PC-3 (cell line): ENCODE data around the gene TFF2. TPM values are rescaled to one million over a fixed set of nuclear protein-coding genes. Genes with fewer than 3 reads are reported as not detected.
A peak's percentile ranks its signal among the peaks of the same experiment; 100 is the strongest.

Experiments
- ATAC-seq: fragments of 200-7000 bp; cut with Tn5 transposase; 2 replicates; pipeline ENCODE4 v1.9.1; 2020; ENCODE audit warnings: mild to moderate bottlenecking, moderate library complexity
- BruUV-seq: library from RNA; stranded (reverse); fragments of 400-500 nt; replicated peaks from 2 replicates; lab custom pipeline; 2021; lab: Mats Ljungman, UMichigan
- CTCF ChIA-PET: fragments of 300-600 bp; sonication (Branson Sonifier 250); formaldehyde crosslinking; loops from one replicate; lab custom pipeline; 2022; ENCODE audit warnings: antibody characterized with exemption; lab: Charles Lee
- POLR2A ChIA-PET: fragments of 300-600 bp; sonication (Branson Sonifier 250); formaldehyde crosslinking; loops from one replicate; lab custom pipeline; 2022; ENCODE audit warnings: antibody characterized with exemption; ENCODE audit not compliant: unreplicated experiment; lab: Charles Lee
- DNase-seq: peaks from one replicate; pipeline ENCODE4 v3.0.0-alpha.2; 2015
- H2AFZ ChIP-seq: fragments of 300-600 bp; sonication (generic); 2 replicates; pipeline ENCODE4 v1.6.0; 2016; ENCODE audit warnings: antibody characterized with exemption, low read length
- H3F3A ChIP-seq: fragments of 300-600 bp; sonication (generic); one replicate; pipeline ENCODE4 v1.6.0; 2017; ENCODE audit warnings: antibody characterized with exemption, low read length, control low read depth, mild to moderate bottlenecking; ENCODE audit not compliant: unreplicated experiment
- H3K27ac ChIP-seq: fragments of 300-600 bp; sonication (generic); 2 replicates; pipeline ENCODE4 v1.5.1; 2016; ENCODE audit warnings: mild to moderate bottlenecking, low read length
- H3K27me3 ChIP-seq: fragments of 300-600 bp; sonication (generic); 2 replicates; pipeline ENCODE4 v1.6.1; 2016; ENCODE audit warnings: low read length, mixed read lengths
- H3K36me3 ChIP-seq: fragments of 300-600 bp; sonication (generic); 2 replicates; pipeline ENCODE4 v1.6.1; 2016; ENCODE audit warnings: low read depth, mixed run types, low read length, mixed read lengths
- H3K4me1 ChIP-seq: fragments of 300-600 bp; sonication (generic); 2 replicates; pipeline ENCODE4 v1.5.1; 2016; ENCODE audit warnings: low read length; ENCODE audit not compliant: insufficient read depth
- H3K4me2 ChIP-seq: fragments of 300-600 bp; sonication (generic); 2 replicates; pipeline ENCODE4 v1.6.0; 2016; ENCODE audit warnings: low read length
- H3K4me3 ChIP-seq: fragments of 300-600 bp; sonication (generic); 2 replicates; pipeline ENCODE4 v1.5.1; 2016; ENCODE audit warnings: mild to moderate bottlenecking, low read length, mixed read lengths
- H3K79me2 ChIP-seq: fragments of 300-600 bp; sonication (generic); 2 replicates; pipeline ENCODE4 v1.6.1; 2017; ENCODE audit warnings: low read length, mixed read lengths
- H3K9ac ChIP-seq: fragments of 300-600 bp; sonication (generic); 2 replicates; pipeline ENCODE4 v1.6.0; 2016; ENCODE audit warnings: mild to moderate bottlenecking, low read length
- H3K9me2 ChIP-seq: fragments of 300-600 bp; sonication (generic); replicated peaks from 2 replicates; pipeline ENCODE4 v1.6.1; 2016; ENCODE audit warnings: mixed run types, low read length, mixed read lengths
- H3K9me3 ChIP-seq: fragments of 300-600 bp; sonication (generic); 2 replicates; pipeline ENCODE4 v1.6.1; 2016; ENCODE audit warnings: low read length, mixed read lengths
- H4K20me1 ChIP-seq: fragments of 300-600 bp; sonication (generic); 2 replicates; pipeline ENCODE4 v1.6.1; 2016; ENCODE audit warnings: low read length, mixed read lengths
- EZH2 ChIP-seq: fragments of 300-600 bp; sonication (generic); IDR thresholded peaks from one replicate; pipeline ENCODE4 v1.6.1; 2017; ENCODE audit warnings: antibody characterized with exemption, mild to moderate bottlenecking, low read length; ENCODE audit not compliant: unreplicated experiment
- EZH2phosphoT487 ChIP-seq: fragments of 300-600 bp; sonication (generic); IDR thresholded peaks from 2 replicates; pipeline ENCODE4 v1.6.1; 2018; ENCODE audit warnings: mild to moderate bottlenecking, antibody characterized with exemption, low read length, borderline replicate concordance
- intact Hi-C: fragments of 100-400 bp; cut with micrococcal nuclease; formaldehyde crosslinking; loops from 2 replicates; pipeline ENCODE4 v1.9.0; 2023
- total RNA-seq: library from RNA; depleted of rRNA; stranded (reverse); fragments of >200 nt; gene quantifications from 2 replicates; pipeline ENCODE4 v1.2.3, GENCODE V29; 2014
- TF ChIP-seq, protein P1 (sequence below): fragments of 300-600 bp; sonication (generic); conservative IDR thresholded peaks from 2 replicates; pipeline ENCODE4 v1.5.1; 2017; ENCODE audit warnings: antibody characterized with exemption, low read depth, mild to moderate bottlenecking, low read length

TFF2 gene
- total RNA-seq, 1 experiment from 2014 or later = 21.1 TPM

DNA sequence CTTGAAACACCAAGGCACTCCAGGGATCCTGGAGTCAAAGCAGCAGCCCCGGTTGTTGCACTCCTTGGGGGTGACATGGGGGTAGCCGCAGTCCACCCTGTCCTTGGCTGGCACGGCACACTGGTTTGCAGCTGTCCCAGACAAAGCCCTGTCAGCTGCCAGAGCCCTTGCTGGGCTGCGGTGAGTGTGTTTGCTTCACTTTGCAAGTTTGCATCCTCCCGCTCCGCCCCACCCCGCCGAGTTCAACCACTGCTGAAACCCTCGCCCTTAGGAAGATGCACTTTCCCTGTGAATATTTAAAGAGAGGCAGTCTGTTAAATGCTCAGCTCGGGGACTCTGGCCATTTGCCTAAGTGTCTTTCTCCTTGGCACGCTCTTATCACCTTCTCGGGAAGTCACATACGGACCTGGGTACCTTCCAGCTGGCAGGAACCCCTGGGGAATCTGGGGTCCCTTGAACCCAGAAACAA lies 37.3 kb downstream of the TFF2 start:
- Histone ChIP-seq H4K20me1 (no peaks in the 10 kb centered on the region), H3K4me1 (peaks cover 6% of the 10 kb centered on the region; the same call in 1 of the 2 replicates), H3K4me3 (no peak overlapping the region), H3K9me2 (no peaks in the 10 kb centered on the region), H3K9ac (no peak overlapping the region), H3K79me2 (no peaks in the 10 kb centered on the region), H3F3A (no peaks in the 10 kb centered on the region), H3K27ac (no peak overlapping the region), H3K27me3 (no peaks in the 10 kb centered on the region), H2AFZ (no peak overlapping the region), H3K4me2 (no peak overlapping the region), H3K36me3 (no peaks in the 10 kb centered on the region), H3K9me3 (no peaks in the 10 kb centered on the region)
- intact Hi-C loops = no loop called here
- DNase-seq = no peak
- ATAC-seq = 0 out of 2 replicates have a peak, but pooled peaks have one; percentile 9
- BruUV-seq = no TSS peak
- CTCF ChIA-PET = no interaction called here
- POLR2A ChIA-PET = no interaction called here
- TF ChIP-seq EZH2 = no peak
- TF ChIP-seq, protein P1, sequence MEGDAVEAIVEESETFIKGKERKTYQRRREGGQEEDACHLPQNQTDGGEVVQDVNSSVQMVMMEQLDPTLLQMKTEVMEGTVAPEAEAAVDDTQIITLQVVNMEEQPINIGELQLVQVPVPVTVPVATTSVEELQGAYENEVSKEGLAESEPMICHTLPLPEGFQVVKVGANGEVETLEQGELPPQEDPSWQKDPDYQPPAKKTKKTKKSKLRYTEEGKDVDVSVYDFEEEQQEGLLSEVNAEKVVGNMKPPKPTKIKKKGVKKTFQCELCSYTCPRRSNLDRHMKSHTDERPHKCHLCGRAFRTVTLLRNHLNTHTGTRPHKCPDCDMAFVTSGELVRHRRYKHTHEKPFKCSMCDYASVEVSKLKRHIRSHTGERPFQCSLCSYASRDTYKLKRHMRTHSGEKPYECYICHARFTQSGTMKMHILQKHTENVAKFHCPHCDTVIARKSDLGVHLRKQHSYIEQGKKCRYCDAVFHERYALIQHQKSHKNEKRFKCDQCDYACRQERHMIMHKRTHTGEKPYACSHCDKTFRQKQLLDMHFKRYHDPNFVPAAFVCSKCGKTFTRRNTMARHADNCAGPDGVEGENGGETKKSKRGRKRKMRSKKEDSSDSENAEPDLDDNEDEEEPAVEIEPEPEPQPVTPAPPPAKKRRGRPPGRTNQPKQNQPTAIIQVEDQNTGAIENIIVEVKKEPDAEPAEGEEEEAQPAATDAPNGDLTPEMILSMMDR = no peak
- TF ChIP-seq EZH2phosphoT487 = no peak

DNA sequence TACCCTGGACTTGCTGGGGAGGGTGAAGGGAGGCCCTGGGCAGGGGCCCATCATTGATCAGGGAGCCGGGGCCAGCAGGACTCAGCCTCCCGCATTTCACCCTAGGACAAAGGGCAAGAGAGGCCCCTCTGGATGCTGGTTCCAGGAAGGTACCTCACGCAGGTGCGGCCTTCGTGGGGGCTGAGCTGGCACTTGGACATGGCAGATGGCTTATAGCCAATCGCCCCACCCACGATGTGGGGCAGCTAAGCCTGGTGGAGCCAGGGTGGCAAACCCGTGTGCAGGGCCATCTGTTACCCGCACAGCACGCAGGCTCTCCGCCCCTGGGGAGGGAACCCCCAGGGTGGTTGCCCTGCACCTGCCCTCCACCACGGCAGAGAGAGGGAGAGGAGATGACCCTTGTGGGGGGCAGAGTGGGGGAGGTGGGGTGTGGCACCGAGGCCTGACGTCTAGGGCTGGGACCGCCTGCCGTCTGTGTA lies 38.1 kb downstream of the TFF2 start:
- Histone ChIP-seq H4K20me1 (no peaks in the 10 kb centered on the region), H3K4me1 (peaks cover 6% of the 10 kb centered on the region; the same call in 1 of the 2 replicates), H3F3A (no peaks in the 10 kb centered on the region), H3K36me3 (no peaks in the 10 kb centered on the region), H3K9me2 (no peaks in the 10 kb centered on the region), H3K4me3 (no peak overlapping the region), H3K4me2 (no peak overlapping the region), H3K79me2 (no peaks in the 10 kb centered on the region), H3K27me3 (no peaks in the 10 kb centered on the region), H3K9me3 (no peaks in the 10 kb centered on the region), H2AFZ (no peak overlapping the region), H3K9ac (no peak overlapping the region), H3K27ac (no peak overlapping the region)
- intact Hi-C loops = no loop called here
- ATAC-seq = no peak
- no peak for DNase-seq
- TF ChIP-seq, protein P1 = no peak
- TF ChIP-seq EZH2 (no peak), EZH2phosphoT487 (no peak)
- ChIA-PET CTCF (no interaction called here), POLR2A (no interaction called here)
- BruUV-seq = no TSS peak

- Histone ChIP-seq H3K4me1 (peaks cover 6% of the 10 kb centered on the region; the same call in 1 of the 2 replicates), H3K9ac (no peak overlapping the region)
Measured at GRCh38 chr21:42311816-42312625, 38.8 kb downstream of the TFF2 start.

More at GRCh38 chr21:42311816-42312625, 38.8 kb downstream of the TFF2 start:
- Histone ChIP-seq H3K4me2 (no peak overlapping the region), H3K27ac (no peak overlapping the region), H3K27me3 (no peaks in the 10 kb centered on the region), H3K79me2 (no peaks in the 10 kb centered on the region), H4K20me1 (no peaks in the 10 kb centered on the region), H3K9me2 (no peaks in the 10 kb centered on the region), H3F3A (no peaks in the 10 kb centered on the region), H3K4me3 (no peak overlapping the region), H3K36me3 (no peaks in the 10 kb centered on the region), H2AFZ (no peak overlapping the region), H3K9me3 (no peaks in the 10 kb centered on the region)
- no peak for ATAC-seq
- POLR2A ChIA-PET = no interaction called here
- CTCF ChIA-PET = no interaction called here
- no TSS peak for BruUV-seq
- DNase-seq = no peak
- TF ChIP-seq EZH2 (no peak), EZH2phosphoT487 (no peak)
- TF ChIP-seq, protein P1 = no peak
- intact Hi-C loops = no loop called here
